Measurements from ENCODE around the gene CTBP2.

Gene CTBP2

GRCh38 chr10:125101581-125101980 is 58.8 kb downstream of the CTBP2 start:
- DNase-seq: no peak

GRCh38 chr10:125101049-125101448 is 59.3 kb downstream of the CTBP2 start:
- no peak for DNase-seq

- DNase-seq: no peak
Observed at GRCh38 chr10:125097409-125098070, 62.8 kb downstream of the CTBP2 start.

GRCh38 chr10:125096975-125097374 is 63.4 kb downstream of the CTBP2 start:
- no peak for DNase-seq

- no peak for DNase-seq
Observed at GRCh38 chr10:125096371-125096770, 64.0 kb downstream of the CTBP2 start.

DNA sequence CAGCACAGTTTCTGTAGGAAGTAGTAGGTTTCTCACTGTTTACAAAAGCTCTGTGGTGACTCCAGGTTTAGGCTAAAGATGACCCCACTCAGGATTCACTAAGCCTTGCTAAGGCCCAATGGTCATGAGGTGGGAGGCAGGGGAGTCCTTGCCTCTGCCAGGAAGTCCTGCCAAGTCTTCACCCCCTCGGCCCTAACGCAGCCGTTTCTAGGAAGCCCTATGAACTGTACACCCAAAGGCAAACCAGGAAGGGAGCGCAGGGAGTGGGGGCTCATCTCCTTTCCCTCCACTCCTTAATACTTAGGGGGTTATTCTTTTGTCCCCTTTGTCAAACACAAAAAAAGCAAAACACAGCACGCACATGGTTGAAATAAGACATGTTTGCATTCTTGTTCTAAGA is 64.6 kb downstream of the CTBP2 start:
- DNase-seq: no peak

DNA sequence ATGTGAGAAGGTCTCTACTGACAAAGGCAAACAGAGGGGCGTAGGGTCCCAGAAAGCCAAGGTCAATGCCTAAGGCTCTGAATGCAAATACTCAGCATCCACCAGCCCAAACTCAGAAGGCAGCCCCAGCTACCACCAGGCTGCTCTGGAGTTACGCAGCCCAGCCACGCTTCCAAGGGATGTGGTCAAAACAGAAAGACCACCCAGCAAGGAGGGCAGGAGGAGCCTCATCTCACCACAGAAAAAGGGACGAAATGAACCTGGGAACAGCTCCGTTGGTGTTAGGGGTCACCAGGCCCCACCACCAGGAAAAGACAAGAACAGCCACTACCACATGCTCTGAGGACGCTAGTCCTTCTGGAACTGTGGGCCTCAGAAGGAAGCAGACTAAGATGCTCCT is 65.1 kb downstream of the CTBP2 start:
- DNase-seq: no peak

- DNase-seq: no peak
Observed at GRCh38 chr10:125094806-125095205, 65.6 kb downstream of the CTBP2 start.

DNA sequence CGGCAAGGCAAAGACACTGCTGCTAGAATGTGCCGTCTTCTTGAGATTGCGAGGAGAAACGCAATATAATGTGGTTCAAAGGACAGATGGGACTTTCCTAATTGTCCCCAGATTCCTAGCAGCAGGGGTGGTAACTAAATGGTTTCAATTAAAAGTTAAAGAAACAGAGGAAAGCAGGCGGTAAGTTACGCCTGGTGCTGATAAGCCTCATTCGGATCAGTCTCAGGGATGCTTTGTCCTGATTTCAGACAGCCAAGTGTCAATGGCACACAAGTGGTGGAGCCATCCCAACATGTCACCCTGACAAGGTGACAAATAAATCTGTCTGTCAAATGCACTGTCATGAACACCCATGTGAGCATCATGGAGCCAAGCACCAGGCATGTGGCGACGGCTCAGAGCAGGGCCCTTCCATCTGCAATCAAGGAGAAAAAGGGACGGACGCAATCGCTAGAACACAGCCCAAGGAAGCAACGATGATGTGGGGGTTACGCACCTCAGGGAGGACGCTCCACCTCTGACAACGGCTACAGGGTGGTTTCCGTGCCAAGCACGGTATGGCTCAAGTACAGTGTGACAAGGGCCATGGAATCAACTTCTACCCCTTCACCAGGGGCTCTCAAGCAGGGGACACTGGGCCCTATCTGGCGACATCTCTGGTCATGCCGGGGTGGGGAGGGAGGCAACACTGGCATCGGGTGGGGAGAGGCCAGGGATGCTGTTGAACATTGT is 66.2 kb downstream of the CTBP2 start:
- no peak for DNase-seq

DNA sequence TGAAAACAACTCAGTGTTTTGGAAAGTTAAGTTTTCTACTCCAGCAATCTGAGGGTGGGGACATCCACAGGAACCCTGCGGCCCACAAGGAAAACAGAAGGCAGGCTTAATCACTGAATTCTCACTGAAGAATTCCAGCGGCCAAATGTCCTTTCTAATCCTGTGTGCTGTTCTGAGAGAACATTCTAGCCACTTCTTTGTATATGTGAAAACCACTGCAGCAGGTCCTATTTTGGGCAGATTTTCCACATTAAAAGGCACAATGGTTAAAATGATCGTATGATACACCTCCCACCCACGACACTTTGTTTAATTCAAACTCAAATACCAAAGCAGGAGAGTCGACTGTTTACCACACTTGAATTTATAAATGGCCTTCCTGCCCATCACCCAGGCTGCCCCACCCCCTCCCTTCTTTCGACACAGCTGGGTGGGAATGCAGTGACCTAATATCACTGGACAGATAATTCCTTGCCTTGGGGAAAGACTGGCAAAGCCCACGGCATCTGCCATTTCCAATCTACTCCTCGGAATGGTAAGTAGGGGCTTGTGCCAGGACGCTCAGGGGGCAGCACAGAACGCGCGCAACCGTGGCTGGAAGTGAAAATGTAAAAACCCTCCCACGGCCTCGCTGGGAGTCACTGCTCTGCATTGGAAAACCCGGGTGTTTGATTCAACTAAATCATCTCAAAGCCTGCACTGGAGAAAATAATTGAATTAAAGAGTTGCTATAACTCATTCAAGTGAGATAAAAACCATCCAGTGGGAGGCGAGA is 67.0 kb downstream of the CTBP2 start:
- DNase-seq: no peak

DNA sequence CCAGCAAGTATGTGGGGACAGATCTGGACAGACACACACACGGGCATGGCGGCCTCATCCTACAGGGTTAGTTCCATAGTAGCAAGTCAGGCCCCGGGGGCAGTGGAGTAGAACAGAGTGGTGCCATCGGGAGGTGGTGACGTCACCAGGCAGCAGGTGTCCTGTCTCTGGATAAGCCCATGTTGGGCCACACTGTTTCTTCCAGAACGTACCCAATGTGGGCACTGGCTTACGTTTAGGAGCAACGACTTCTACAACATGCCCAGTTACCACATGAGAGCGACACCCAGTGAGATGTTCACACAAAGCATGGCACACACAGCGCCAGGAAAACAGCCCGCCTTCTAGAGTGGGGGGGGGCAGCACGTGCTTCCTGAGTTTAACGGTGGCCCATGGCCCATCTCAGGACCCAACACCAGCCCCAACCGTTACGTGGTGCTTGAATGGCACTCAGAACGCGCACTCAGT is 67.8 kb downstream of the CTBP2 start:
- DNase-seq: no peak

GRCh38 chr10:125091891-125092290 is 68.5 kb downstream of the CTBP2 start:
- no peak for DNase-seq

DNA sequence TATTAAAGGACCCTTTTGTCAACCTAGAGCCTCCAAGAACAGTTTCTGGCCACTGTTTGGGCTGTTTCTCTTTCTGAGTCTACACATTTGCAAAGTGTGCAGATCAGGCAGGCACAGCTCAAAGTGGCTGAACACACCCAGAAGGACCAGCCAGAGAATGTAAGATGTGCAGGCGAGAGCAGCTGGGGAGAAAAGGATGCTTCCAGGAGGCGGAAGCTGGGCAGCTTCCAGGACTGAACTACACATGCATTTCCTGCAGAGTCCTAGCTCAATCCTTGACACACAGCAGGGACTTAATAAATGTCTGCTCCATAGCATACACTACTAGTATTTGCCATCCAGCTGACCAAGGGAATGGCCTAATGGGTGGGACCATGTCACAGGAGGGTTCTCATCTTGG is 70.9 kb downstream of the CTBP2 start:
- no peak for DNase-seq

GRCh38 chr10:125087897-125088215 is 72.5 kb downstream of the CTBP2 start:
- DNase-seq: no peak

- no peak for DNase-seq
Observed at GRCh38 chr10:125087191-125087896, 73.0 kb downstream of the CTBP2 start.

DNA sequence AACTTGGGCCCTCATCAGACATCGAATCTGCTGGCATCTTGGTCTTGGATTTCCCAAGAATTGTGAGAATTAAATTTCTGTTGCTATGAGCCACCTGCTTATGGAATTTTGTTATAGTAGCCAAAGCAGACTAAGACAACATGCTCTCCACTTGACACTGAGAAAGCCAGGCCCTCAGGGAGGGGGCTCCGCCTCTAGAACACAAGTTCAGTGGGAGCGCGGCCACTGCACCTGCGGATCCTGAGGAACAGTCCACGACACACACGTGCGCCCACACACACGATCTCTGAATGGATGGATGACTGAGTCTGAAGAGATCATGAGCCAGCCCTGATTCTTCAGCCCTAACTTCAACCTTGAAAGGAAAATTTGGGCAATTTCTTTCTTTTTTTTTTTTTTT is 73.7 kb downstream of the CTBP2 start:
- DNase-seq: no peak

DNA sequence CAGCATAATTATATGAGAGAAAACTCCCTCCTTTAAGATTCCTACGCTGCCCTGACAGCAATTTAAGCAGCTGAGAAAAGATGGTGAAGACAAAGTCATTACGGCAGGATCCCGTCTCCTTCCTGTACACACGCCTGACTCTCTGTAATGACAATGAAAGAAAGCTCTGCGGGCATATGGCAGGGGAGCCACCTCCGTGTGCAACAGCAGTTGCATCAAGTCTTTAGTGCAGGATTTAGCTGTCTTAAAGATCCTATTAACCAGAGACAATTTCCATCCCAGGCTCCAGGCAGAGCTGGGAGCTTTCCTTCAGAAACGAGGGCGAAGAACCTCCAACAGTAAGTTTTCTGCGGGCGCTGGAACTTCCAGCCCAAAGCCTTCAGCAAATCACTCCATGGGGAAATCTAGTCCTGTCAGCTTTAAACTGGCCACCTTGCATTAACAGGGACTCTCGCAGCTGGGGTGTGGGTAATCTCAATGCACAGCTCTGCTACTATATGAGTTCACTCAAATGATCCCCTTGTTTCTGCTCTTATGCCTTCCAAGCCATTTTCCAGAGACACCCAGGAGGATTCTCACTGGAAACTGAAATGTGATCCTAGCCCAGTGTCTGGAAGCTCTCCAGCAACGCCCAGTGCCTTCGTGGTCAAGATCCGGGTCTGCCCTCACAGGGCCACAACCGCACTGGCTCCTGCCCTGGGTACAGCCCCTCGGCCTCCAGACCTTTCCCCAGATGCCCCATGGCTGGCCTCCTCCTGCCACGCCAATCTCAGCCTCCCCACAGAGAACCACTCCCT is 74.9 kb downstream of the CTBP2 start:
- no peak for DNase-seq

- no peak for DNase-seq
Observed at GRCh38 chr10:125084614-125085257, 75.6 kb downstream of the CTBP2 start.

GRCh38 chr10:125084191-125084613 is 76.2 kb downstream of the CTBP2 start:
- DNase-seq: no peak

- DNase-seq: no peak
Observed at GRCh38 chr10:125083576-125083920, 76.8 kb downstream of the CTBP2 start.

GRCh38 chr10:125082881-125083575 is 77.3 kb downstream of the CTBP2 start:
- no peak for DNase-seq
